GM12873 (cell line): ENCODE measurements around the gene ATP13A5.

Source experiments
- TF ChIP-seq, protein P1 (sequence below): IDR thresholded peaks from 2 replicates; pipeline ENCODE4 v1.5.1; 2012; ENCODE audit warnings: low read depth, mild to moderate bottlenecking, moderate library complexity, low read length, control low read depth; ENCODE audit not compliant: insufficient read depth; ENCODE audit errors: missing control alignments

ATP13A5 gene

GRCh38 chr3:193347521-193348501 lies 30.7 kb downstream of the ATP13A5 start:
- TF ChIP-seq, protein P1, sequence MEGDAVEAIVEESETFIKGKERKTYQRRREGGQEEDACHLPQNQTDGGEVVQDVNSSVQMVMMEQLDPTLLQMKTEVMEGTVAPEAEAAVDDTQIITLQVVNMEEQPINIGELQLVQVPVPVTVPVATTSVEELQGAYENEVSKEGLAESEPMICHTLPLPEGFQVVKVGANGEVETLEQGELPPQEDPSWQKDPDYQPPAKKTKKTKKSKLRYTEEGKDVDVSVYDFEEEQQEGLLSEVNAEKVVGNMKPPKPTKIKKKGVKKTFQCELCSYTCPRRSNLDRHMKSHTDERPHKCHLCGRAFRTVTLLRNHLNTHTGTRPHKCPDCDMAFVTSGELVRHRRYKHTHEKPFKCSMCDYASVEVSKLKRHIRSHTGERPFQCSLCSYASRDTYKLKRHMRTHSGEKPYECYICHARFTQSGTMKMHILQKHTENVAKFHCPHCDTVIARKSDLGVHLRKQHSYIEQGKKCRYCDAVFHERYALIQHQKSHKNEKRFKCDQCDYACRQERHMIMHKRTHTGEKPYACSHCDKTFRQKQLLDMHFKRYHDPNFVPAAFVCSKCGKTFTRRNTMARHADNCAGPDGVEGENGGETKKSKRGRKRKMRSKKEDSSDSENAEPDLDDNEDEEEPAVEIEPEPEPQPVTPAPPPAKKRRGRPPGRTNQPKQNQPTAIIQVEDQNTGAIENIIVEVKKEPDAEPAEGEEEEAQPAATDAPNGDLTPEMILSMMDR, result no peak

DNA sequence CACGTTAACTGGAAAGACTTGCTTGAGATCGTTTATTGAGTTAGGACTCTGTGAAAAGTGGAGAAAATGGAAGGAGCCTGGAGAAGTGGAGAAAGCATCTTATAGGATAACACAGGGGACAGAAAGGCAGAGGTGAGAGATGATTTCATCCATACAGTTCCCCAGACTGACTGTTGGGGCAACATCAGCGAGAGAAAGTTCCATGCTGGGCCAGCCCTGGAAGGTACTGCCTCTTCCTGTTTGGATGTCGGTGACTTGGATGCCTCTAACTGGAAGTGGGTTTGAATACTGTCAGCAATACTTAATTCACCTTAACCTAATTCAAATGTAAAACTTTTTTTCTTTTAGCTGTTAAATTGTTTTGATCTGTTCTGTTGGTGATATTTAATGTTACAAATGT lies 32.3 kb downstream of the ATP13A5 start:
- TF ChIP-seq, protein P1, result no peak

DNA sequence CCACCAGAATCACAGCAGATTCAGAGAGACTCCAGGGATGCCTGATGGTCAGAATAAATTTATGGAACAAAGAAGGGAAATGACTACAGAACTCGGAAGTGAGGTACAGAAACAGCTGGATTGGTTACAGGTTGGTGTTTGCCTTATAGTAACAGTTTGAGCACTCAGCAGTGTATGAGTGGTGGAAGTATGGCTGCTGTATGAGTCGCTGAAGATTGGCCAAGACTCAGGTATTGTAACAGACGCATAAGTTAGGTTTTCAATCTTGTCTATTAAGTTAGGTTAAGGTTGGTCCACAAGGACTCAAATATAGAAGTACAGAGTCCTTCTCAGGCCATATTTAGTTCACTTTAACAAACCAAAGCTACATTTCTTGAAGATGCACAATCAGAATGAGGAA lies 33.1 kb downstream of the ATP13A5 start:
- TF ChIP-seq, protein P1, result no peak

DNA sequence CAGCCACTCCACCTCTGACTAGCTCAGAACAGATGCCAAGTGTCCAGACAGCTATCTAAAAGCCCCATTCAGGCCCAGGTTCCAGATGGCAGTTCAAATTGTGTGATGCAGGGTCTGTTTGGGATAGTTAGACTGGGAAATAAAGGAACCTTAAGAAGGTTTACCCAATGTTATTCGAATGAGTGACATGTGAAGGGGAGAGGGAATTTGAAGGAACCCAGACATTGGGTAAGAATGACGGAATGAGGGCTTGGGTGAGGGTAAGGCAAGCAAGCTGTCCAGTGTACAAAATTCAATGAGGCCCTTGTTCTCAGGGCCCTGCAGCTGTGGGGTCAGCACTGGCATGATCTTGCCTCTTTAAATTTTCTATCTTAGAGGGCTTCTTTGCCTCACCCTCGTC lies 34.1 kb downstream of the ATP13A5 start:
- TF ChIP-seq, protein P1, result no peak

DNA sequence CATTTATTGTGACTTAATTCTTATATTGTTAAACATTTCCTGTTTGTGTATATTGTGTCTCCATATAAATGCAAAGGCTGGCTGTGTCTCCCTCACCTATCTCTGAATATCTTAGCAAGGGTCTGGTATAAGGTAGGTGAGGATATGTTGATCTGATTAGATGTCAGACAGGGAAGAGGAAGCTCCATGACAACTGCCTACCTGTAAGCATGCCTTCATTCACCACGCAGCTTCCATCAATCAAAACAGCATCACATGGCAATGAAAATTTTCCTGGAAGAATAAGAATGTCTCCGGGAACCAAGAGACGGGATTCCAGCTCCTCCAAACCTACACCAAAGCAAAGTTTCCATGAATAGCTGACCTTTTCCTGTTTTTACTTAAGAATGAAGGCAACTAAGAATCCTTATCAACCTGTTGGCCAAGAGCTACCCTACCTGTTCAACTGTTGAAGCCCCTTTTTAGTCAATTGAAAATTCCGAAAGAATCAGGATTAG lies 34.8 kb downstream of the ATP13A5 start:
- TF ChIP-seq, protein P1, result no peak

DNA sequence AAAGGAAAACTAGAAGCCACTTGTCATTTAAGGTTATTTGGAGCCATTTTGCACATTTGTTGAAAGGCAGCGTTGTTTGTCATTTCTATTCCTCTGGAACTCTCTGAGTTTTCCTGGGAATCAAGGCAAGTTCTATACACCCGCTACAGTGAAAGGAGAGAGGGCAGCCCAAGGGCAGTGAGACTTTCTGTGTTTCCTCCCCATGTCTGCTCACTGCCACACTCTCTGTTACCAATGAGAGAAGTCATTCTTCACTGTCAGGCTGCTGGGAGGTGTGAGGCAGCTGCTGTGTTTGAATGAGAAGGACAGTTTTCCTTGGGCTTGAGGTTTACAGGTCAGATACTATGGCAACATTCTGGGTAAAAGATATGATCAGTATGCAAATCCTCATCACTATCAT lies 36.0 kb downstream of the ATP13A5 start:
- TF ChIP-seq, protein P1, result no peak

GRCh38 chr3:193335031-193335430 lies 43.5 kb downstream of the ATP13A5 start:
- TF ChIP-seq, protein P1, result no peak
